ENCODE data around the gene GNA15. TPM values are rescaled to one million over a fixed set of nuclear protein-coding genes. Genes with fewer than 3 reads are reported as not detected.

GNA15 gene
- total and polyA plus RNA-seq, 2 of the 8 experiments (the other 6 are each of a cell fraction or from before 2014, with no cell fraction given) = 0.26 to 0.45 TPM

DNA sequence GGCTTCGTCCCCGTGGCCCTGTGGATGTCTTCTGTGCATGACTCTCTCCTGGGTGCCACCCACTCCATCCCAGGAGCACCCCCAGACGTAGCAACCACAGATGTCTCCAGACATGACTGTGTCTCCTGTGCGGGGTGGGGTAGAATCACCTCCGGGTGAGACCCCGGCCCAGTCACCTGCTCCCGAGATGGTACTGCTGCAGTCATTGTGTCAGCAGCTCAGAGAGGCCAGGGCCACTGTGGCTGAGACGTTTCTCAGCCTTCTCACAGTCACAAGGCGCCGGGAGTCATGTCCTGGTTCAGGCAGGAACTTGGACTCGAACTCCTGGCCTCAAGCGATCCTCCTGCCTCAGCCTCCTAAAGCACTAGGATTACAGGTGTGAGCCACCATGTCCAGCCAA lies 66.5 kb downstream of the GNA15 start:
- no peaks in the 10 kb centered on the region for H3K9me3 ChIP-seq (ENCODE audit: insufficient read depth in 2 of 2, low read depth in 1 of 2, low read length in 1 of 2)
- no peak overlapping the region for H3K56ac ChIP-seq (replicated peaks; ENCODE audit: insufficient read length, low read depth, low read length)
- no peak overlapping the region for H3K27ac ChIP-seq (ENCODE audit: low read depth, low read length)
- no peak overlapping the region for H2BK15ac ChIP-seq (ENCODE audit: low read length)
- H4K8ac ChIP-seq (ENCODE audit: extremely low read depth, insufficient read depth, low read length) = no peak overlapping the region
- H3K4ac ChIP-seq (replicated peaks; ENCODE audit: insufficient read length, low read depth, low read length) = no peak overlapping the region
- ChIA-PET POLR2A (ENCODE audit: partially characterized antibody) (interaction anchor here (1.6 to 1.7 kb wide), 2 partner anchors 14 to 18 kb away, joined by 4 to 5 read pairs; no protein-coding TSS in a partner anchor), CTCF (ENCODE audit: partially characterized antibody) (no interaction called here)
- no peak overlapping the region for H2BK5ac ChIP-seq (ENCODE audit: low read depth, low read length)
- no peak overlapping the region for H2BK120ac ChIP-seq (replicated peaks; ENCODE audit: low read depth, low read length)
- no peak overlapping the region for H3K18ac ChIP-seq (ENCODE audit: extremely low read depth, low read length)
- no peak overlapping the region for H4K91ac ChIP-seq (replicated peaks; ENCODE audit: insufficient read length, low read length)
- no peak overlapping the region for H4K5ac ChIP-seq (ENCODE audit: insufficient read length, low read depth, low read length)
- no peak overlapping the region for H3K9ac ChIP-seq (replicated peaks in 1 of 4; ENCODE audit: extremely low read depth in 1 of 4, low read depth in 3 of 4, low read length in 3 of 4)
- no peaks in the 10 kb centered on the region for H3K79me2 ChIP-seq (ENCODE audit: control insufficient read depth in 1 of 2, insufficient read depth in 2 of 2, low read length in 2 of 2)
- DNase-seq (ENCODE audit: low read depth in 1 of 2, low spot score in 2 of 2) (no peak), FAIRE-seq (no peak)
- H4K20me1 ChIP-seq (replicated peaks in 1 of 2; ENCODE audit: control insufficient read depth in 1 of 2, insufficient read depth in 2 of 2, low read length in 2 of 2) = peaks cover 4 to 10% of the 10 kb centered on the region in 2 experiments
- 94% methylated on average over 12 of the region's 12 CpGs; no CpG with 5 or more reads in 1 of the 2 experiments for WGBS, 2 experiments (ENCODE audit: extremely low coverage in 1 of 2, insufficient coverage in 1 of 2, insufficient read length in 1 of 2, insufficient replicate concordance in 2 of 2, low coverage in 1 of 2, low lambda C conversion rate in 2 of 2, missing lambda C conversion rate in 1 of 2)
- H2AFZ ChIP-seq (ENCODE audit: low read length) = no peak overlapping the region
- no peak for TF ChIP-seq TBP (IDR thresholded peaks at IDR 0.05; ENCODE audit: low read depth, low read length)
- no peak for TF ChIP-seq KDM5A (IDR thresholded peaks at IDR 0.05; ENCODE audit: low read length)
- TF ChIP-seq ASH2L (IDR thresholded peaks at IDR 0.05; ENCODE audit: low read length) = no peak
- no peak for TF ChIP-seq BCL11A (IDR thresholded peaks at IDR 0.05; ENCODE audit: low read depth in 2 of 2, low read length in 2 of 2)
- TF ChIP-seq RFX5 (IDR thresholded peaks at IDR 0.05; ENCODE audit: borderline replicate concordance, low read depth, low read length) = no peak
- no peak for TF ChIP-seq SP2 (IDR thresholded peaks at IDR 0.05; ENCODE audit: low read length)
- TF ChIP-seq POLR2AphosphoS5 (IDR thresholded peaks at IDR 0.05; ENCODE audit: low read depth, low read length) = no peak
- TF ChIP-seq RNF2 (IDR thresholded peaks at IDR 0.05; ENCODE audit: borderline replicate concordance, low read depth, low read length, missing control alignments, poor library complexity, severe bottlenecking) = no peak
- TF ChIP-seq GTF2F1 (IDR thresholded peaks at IDR 0.05; ENCODE audit: borderline replicate concordance, low read depth, low read length) = no peak
- TF ChIP-seq RXRA (IDR thresholded peaks at IDR 0.05; ENCODE audit: insufficient read depth, low read depth, low read length) = no peak
- TF ChIP-seq GABPA (IDR thresholded peaks at IDR 0.05; ENCODE audit: borderline replicate concordance, insufficient read depth, low read length) = no peak
- no peak for TF ChIP-seq USF2 (IDR thresholded peaks at IDR 0.05; ENCODE audit: low read length)
- TF ChIP-seq TAF1 (IDR thresholded peaks at IDR 0.05; ENCODE audit: low read depth, low read length) = no peak
- H3K79me1 ChIP-seq (ENCODE audit: low read depth, low read length) = no peaks in the 10 kb centered on the region
- H2BK12ac ChIP-seq (ENCODE audit: low read depth, low read length) = no peak overlapping the region
- H3K14ac ChIP-seq (ENCODE audit: insufficient read length) = no peak overlapping the region
- H3K27me3 ChIP-seq (replicated peaks in 1 of 4; ENCODE audit: control insufficient read depth in 3 of 4, extremely low read depth in 1 of 4, insufficient read depth in 3 of 4, low read length in 3 of 4) = no peaks in the 10 kb centered on the region
- peaks cover 5 to 47% (median 14%) of the 10 kb centered on the region in 4 experiments; a peak in 5 of 8 replicates for H3K36me3 ChIP-seq (ENCODE audit: control insufficient read depth in 2 of 4, insufficient read depth in 4 of 4, low read length in 3 of 4)
- H3K4me3 ChIP-seq (ENCODE audit: extremely low read depth in 1 of 4, insufficient read depth in 2 of 4, low read depth in 3 of 4, low read length in 4 of 4) = no peak overlapping the region
- H2AK5ac ChIP-seq (ENCODE audit: low read depth, low read length) = no peak overlapping the region
- no peak overlapping the region for H3K4me2 ChIP-seq (ENCODE audit: insufficient read depth in 1 of 2, low read depth in 2 of 2, low read length in 2 of 2)
- no peak overlapping the region for H3K23ac ChIP-seq (ENCODE audit: insufficient read length)
- no peaks in the 10 kb centered on the region for H3K23me2 ChIP-seq (ENCODE audit: low read depth, low read length)
- no peaks in the 10 kb centered on the region; a peak in 1 of 7 replicates for H3K4me1 ChIP-seq (replicated peaks in 1 of 4; ENCODE audit: control insufficient read depth in 3 of 4, insufficient read depth in 4 of 4, low read length in 3 of 4)
- H2BK20ac ChIP-seq (ENCODE audit: low read length) = no peak overlapping the region
